Fibroblast of upper back skin (primary cell): ENCODE results near the gene UBASH3B.
"Not testable (repeated sequence)": the region's sequence is repeated elsewhere in the genome, so short reads cannot be mapped to it uniquely, and the experiment has no call there.

ENCODE experiments used
- DNase-seq: peaks from one replicate; pipeline ENCODE4 v3.0.0-alpha.2; 2013

Gene UBASH3B

GRCh38 chr11:122655527-122656072, at the start of gene UBASH3B:
TSS of gene UBASH3B (plus strand) at chr11:122655722. CDS start at chr11:122656050, 328 bp downstream.
- DNase-seq: peak; percentile 91

DNA sequence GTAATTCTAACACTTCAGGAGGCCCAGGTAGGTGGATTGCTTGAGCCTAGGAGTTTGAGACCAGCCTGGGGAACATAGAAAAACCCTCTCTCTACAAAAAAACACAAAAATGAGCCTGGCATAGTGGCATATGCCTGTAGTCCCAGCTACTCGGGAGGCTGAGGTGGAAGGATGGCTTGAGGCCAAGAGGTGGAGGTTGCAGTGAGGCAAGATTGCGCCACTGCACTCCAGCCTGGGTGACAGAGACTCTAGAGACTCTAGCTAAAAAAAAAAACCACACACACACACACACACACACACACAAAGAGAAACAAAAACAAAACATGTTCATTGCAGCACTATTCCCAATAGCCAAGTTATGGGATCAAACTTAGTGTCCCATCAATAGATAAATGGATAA, 48.4 kb upstream of the UBASH3B start:
- DNase-seq: not testable (repeated sequence)

GRCh38 chr11:122612123-122612824, 43.2 kb upstream of the UBASH3B start:
- no peak for DNase-seq

- DNase-seq: no peak
Observed at GRCh38 chr11:122616718-122617117, 38.8 kb upstream of the UBASH3B start.

GRCh38 chr11:122617297-122617696, 38.2 kb upstream of the UBASH3B start:
- no peak for DNase-seq

DNA sequence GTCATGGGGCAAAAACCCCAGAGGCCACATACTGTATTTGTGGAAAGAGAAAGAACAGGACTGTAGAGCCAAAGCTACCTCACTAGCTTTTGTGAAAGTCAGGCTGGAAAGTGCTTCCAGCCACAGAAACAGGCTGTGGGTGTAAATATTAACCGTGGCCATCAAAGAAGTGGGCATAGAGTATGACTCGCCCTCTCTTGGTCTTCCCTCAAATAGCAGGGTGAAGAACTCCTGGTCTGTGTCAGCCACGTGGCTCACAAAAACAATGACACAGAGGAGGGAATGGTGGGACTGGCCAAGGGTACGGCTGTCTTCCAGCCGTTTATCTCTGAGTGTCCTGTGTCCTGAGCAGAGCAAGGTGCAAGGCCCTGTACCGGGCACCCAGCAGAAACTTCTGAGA, 37.6 kb upstream of the UBASH3B start:
- DNase-seq: no peak

DNA sequence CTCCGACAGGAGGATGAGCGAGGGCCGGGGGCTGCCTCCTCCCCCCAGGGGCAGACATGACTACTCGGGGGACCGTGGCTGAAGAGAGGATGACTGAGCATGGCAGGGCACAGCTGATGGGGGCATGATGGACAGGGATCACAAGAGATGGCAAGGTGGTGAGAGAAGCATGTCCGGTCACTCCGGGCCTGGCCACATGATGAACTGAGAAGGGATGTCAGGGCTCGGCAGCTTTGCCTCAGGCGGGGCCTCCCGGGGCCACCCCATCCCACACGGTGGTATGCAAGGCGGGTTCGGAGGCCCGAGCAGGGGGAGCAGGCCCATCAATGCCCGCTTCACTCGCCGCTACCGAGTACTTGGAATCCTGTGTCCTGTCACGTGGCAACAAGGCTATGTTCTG, 36.6 kb upstream of the UBASH3B start:
- no peak for DNase-seq

DNA sequence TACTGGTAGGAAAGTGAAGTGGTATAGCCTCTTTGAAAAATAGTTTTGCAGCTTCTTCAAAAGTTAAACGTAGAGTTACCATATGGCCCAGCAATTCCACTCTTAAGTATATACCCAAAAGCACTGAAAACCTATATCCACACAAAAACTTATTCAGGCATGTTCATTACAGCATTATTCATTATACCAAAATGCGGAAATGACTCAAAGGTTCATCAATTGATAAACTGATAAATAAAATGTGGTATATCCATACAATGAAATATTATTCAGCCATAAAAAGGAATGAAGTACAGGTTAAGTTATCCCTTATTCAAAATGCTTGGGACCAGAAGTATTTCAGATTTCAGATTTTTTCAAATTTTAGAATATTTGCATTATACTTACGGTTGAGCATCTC, 35.8 kb upstream of the UBASH3B start:
- DNase-seq: no peak

DNA sequence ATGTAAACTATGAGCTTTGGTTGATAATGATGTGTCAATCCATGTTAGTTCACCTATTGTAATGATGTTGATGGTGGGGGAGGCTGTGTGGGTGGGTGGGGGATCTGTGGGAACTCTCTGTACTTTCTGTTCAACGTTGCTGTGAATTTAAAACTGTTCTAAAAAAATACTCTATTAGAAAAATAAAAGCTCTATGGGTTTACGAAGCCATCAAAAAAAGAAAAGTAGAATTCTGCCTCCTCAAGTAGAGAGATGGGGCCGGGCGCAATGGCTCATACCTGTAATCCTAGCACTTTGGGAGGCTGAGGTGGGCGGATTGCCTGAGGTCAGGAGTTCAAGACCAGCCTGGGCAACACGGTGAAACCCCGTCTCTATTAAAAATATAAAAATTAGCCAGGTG, 30.0 kb upstream of the UBASH3B start:
- DNase-seq: not testable (repeated sequence)

DNA sequence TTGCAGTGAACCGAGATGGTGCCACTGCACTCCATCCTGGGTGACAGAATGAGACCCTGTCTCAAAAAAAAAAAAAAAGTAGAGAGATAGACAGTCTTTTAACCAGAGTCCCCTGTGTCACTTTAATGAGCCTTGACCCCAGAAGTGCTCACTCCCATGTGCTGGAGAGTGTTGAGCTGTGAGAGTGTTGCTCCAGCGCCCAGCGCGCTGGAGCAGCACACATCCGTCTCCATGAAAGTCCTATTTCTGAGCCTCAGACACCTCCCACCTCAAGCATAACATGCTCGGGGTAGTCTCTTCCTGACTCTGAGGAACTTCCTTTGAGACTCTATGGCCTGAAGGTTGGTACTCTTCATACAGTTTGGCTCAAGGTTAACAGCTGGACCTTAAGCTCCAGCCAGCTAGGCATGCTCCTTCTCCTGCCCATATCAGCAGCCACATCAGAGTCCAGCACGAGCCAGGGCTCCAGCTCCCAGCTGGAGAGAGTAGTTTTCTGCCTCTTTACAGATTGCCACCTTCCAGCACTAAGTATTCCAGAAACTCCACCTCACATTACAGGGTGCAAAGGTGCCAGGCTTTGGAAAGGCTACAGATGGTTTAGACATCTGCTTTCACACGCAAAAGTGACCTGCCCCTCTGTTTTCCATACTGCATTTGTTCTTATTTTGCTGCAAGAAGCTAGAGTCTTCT, 29.4 kb upstream of the UBASH3B start:
- no peak for DNase-seq

- no peak for DNase-seq
Observed at GRCh38 chr11:122627745-122628144, 27.8 kb upstream of the UBASH3B start.

DNA sequence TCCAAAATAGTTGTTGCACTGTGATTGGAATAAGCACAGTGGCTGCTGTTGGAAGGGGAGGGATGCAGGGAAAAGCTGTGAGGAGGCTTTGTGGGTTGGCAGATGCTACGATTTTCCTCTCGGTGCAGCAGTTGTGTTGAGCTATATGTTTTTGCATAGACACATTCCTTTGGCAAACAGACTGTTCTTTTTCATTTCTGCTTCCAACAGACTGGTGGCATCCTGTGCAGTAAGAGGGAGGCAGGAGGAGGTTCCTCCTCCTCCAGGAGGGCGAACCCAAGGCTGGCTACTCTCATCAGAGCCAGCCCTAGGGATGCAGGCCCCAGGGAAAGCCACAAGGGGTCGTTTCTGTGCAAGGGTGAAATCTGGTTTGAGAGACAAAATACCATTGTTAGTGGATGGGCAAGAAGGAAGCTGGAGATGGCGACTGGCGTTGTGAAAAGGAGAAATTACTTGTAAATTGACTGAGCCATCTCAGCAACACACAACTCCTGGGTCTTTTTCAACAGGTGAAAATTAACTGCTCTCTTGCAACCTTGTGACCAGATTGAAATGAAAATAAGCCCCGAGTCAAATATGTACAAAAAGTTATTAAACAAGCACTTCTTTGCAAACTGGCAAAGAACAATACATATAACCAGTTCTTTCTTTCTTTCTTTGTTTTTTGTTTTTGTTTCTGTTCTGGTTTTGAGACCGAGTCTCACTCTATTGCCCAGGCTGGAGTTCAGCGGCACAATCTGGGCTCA, 26.5 kb upstream of the UBASH3B start:
- peak; percentile 81 for DNase-seq

- no peak for DNase-seq
Observed at GRCh38 chr11:122632181-122632824, 23.2 kb upstream of the UBASH3B start.

- peak; percentile 77 for DNase-seq
Observed at GRCh38 chr11:122633219-122633829, 22.2 kb upstream of the UBASH3B start.

GRCh38 chr11:122634501-122634900, 21.0 kb upstream of the UBASH3B start:
- peak; percentile 80 for DNase-seq

DNA sequence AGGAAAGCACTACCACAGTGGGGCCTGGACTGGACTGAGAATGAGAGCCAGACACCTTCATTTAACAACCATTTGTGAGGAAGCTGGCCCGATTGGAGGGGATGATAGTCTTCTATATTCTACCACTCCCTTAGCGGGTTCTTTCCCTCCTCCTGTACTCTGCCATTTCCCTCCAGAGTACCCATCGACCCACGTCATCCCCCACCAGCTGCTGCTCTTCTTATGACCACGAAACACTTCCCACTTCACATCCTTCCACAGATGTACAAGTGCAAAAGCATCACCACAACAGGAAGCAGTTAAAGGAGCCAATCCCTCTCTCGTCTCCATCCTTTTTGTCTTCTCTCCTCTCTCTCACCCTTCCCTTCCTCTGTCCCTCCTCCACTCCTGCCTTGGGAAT, 18.0 kb upstream of the UBASH3B start:
- no peak for DNase-seq

DNA sequence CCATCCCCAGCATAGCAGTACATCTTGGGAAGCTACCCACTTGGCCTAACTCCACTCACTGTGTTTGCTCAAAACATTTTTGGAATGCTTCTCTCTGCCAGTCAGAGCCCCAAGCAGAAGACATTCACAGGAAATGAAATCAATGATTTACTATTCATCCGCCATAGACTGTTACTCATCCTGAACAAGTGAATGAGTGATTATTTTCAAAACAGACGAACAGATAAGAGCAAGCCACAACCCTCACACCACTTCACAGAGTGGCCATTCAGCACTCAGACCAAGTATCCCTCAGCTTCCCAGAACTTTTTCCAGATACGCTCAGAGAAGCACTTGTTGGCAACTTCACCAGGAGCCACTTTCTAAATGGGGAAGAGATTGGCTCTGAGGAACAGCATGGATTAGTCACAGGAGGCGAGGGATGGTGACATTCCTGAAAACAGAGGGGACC, 13.0 kb upstream of the UBASH3B start:
- peak; percentile 85 for DNase-seq

DNA sequence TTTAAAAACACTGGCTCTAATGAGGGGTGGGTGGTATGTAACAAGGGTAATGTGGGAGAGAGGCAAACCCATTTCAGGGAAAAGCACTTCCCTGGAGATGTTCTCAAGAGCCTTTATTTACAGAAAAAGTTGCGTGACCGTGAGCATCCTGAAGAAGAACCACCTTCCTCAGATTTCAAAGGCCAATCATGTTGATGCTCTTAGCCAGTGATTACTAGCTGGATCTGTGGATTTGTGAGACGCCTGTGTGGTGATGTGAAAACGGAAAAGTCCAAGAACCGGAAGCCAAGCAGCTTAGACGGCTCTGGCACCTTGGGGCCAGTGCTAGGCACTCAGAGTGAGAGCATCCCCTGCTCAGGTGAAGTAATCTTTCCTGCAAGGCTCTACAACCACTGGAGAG, 12.6 kb upstream of the UBASH3B start:
- no peak for DNase-seq

GRCh38 chr11:122645847-122646246, 9.7 kb upstream of the UBASH3B start:
- no peak for DNase-seq

DNA sequence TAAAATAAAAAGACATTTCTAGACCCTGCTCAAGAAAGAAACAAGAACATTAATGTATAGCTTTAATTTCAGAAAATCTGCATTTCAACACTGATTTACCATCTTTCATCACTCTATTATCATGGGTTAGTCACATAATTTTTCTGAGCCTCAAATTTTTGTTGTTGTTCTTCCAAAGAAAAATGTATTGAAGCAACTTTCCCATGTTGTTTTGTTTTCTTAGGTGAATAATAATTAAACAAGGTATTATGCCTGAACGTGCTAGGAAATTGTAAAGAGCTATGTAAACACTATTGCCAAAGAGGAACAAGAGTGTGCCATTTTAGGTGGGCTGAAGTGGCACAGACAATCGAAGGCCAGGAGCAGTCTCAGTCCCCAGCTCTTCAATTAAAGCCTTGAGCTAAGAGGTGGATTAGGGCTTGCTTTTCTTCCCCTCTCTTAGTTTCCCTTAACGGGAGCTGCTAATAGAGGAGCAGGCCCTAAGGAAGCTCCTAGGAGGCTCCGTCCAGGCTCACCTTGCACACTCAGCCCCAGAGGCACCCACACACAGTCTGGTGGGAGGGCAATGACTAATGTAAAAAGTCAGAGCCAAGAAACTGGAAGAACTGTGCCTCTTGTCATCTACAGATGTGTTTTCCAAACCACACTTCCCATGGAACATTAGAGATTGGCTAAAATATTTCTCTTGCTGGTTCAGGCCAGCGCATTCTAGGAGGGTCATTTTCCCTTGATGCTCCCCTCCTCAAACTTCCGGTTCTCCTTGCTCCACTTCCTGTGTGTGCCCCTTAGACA, 8.8 kb upstream of the UBASH3B start:
- peak; percentile 77 for DNase-seq

DNA sequence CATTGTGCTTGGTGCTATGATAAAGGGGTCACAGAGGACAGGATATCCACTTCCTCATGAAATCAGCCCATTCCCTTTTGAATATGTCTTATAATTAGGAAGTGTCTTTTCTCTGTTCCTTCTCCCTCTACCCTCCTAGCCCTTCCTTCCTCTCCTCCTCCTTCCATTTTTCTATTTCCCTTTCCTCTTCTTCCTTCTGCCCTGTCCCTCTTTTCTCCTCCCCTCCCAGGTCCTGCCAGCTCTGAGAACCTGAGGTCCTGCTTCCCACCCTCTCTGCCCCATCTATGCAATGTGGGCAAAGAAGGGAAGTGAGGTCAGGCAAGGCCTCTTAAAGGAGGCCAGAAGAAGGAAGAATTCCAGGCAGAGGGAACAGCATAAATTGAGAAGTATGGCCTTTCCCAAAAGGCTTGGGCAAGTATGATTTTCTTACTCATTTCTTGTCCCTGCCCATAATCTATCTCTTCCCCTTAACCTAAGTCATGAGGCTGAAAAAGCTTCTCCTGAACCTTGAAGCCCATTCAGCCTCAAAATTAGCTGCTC, 7.7 kb upstream of the UBASH3B start:
- DNase-seq: no peak
